ENCODE data around the gene PTOV1. TPM values are rescaled to one million over a fixed set of nuclear protein-coding genes. Genes with fewer than 3 reads are reported as not detected.

The PTOV1 gene
- total and polyA plus RNA-seq, 2 of the 13 experiments (the other 11 are each of a cell fraction or from before 2014, with no cell fraction given): 63.5 to 68.5 TPM

GRCh38 chr19:49877879-49878743, 27.2 kb downstream of the PTOV1 start (continued):
- TF ChIP-seq REST (IDR thresholded peaks at IDR 0.05; ENCODE audit: borderline replicate concordance in 1 of 2, low read depth in 1 of 2, low read length in 2 of 2) (no peak), HNF4G (IDR thresholded peaks at IDR 0.05; ENCODE audit: borderline replicate concordance, low read depth, low read length) (no peak), HNF4G (CRISPR knock-in tag; IDR thresholded peaks at IDR 0.05; ENCODE audit: borderline replicate concordance, low read depth) (no peak), MAZ (IDR thresholded peaks at IDR 0.05; ENCODE audit: borderline replicate concordance, low read depth, low read length) (peak; percentile 64; the same call in 1 of the 2 replicates), MAZ (CRISPR knock-in tag; IDR thresholded peaks at IDR 0.05; ENCODE audit: low read depth) (no peak), ZEB1 (IDR thresholded peaks at IDR 0.05; ENCODE audit: insufficient replicate concordance, low read depth) (peak; percentile 44), NFKBIZ (CRISPR knock-in tag; IDR thresholded peaks at IDR 0.05) (no peak), NBN (conservative IDR thresholded peaks at IDR 0.05) (no peak), ZBTB25 (CRISPR knock-in tag; IDR thresholded peaks at IDR 0.05) (0 out of 2 replicates have a peak, but pooled peaks have one; percentile 7), ZBTB42 (CRISPR knock-in tag; IDR thresholded peaks at IDR 0.05) (no peak), KLF16 (CRISPR knock-in tag; IDR thresholded peaks at IDR 0.05) (0 out of 4 replicates have a peak, but pooled peaks of 1 of the 2 experiments have one; percentile 5), ZBTB49 (CRISPR knock-in tag; IDR thresholded peaks at IDR 0.05; ENCODE audit: borderline replicate concordance) (no peak), ZFAT (CRISPR knock-in tag; conservative IDR thresholded peaks at IDR 0.05) (no peak), ZNF136 (CRISPR knock-in tag; IDR thresholded peaks at IDR 0.05; ENCODE audit: low read depth) (no peak), SIX1 (CRISPR knock-in tag; IDR thresholded peaks at IDR 0.05; ENCODE audit: borderline replicate concordance) (no peak), SIN3A (IDR thresholded peaks at IDR 0.05; ENCODE audit: borderline replicate concordance, low read depth, low read length) (peak; percentile 57; the same call in 1 of the 2 replicates), PHF8 (CRISPR knock-in tag; IDR thresholded peaks at IDR 0.05) (peak; percentile 56), ZNF253 (CRISPR knock-in tag; IDR thresholded peaks at IDR 0.05; ENCODE audit: borderline replicate concordance) (no peak), HDAC1 (CRISPR knock-in tag; IDR thresholded peaks at IDR 0.05) (peak; percentile 52; the same call in 1 of the 2 replicates), ZNF619 (CRISPR knock-in tag; IDR thresholded peaks at IDR 0.05) (0 out of 2 replicates have a peak, but pooled peaks have one; percentile 71), DPF2 (CRISPR knock-in tag; IDR thresholded peaks at IDR 0.05; ENCODE audit: borderline replicate concordance, low read depth) (no peak), ZFP36 (IDR thresholded peaks at IDR 0.05; ENCODE audit: borderline replicate concordance, low read depth, low read length, partially characterized antibody) (no peak)

Measured in HepG2 (cell line).